Motor neuron (in vitro differentiated cells): ENCODE results near the gene NEK11. TPM values are rescaled to one million over a fixed set of nuclear protein-coding genes. Genes with fewer than 3 reads are reported as not detected.

Experiments used
- total RNA-seq, 8 experiments: library from RNA; unstranded; fragments of 300-600 nt; gene quantifications; 2 replicates each; pipeline versions ENCODE4 v1.2.3 to v1.2.4, GENCODE V29; 2022

NEK11 gene
- total RNA-seq, 8 experiments from 2014 or later, result 1.1 to 10.3 (median 3.4) TPM

Other genes starting within 250 kb of the NEK11 start
- 10 to 100 TPM; 41.6 to 79.3 (median 65.7) TPM for gene ATP2C1, start 132.8 kb upstream of the NEK11 start, total RNA-seq
- 1 to 10 TPM; 1.1 to 7.5 (median 3.5) TPM for gene ASTE1, start 52 bp upstream of the NEK11 start, total RNA-seq